H1 (cell line): ENCODE data around the gene FBXO46. TPM values are rescaled to one million over a fixed set of nuclear protein-coding genes. Genes with fewer than 3 reads are reported as not detected.
A peak's percentile ranks its signal among the peaks of the same experiment; 100 is the strongest.

Source experiments
- ATF2 ChIP-seq: IDR thresholded peaks from 2 replicates; pipeline ENCODE4 v1.6.1; 2012; ENCODE audit warnings: low read length, inconsistent platforms
- ATF3 ChIP-seq: IDR thresholded peaks from 2 replicates; pipeline ENCODE4 v1.6.1; 2011; ENCODE audit warnings: low read depth, mild to moderate bottlenecking, low read length; ENCODE audit not compliant: insufficient read depth
- BRCA1 ChIP-seq: IDR thresholded peaks from 2 replicates; pipeline ENCODE4 v1.6.1; 2012; ENCODE audit warnings: low read depth, low read length, improper control_type of control experiment
- CHD1 ChIP-seq: IDR thresholded peaks from 2 replicates; pipeline ENCODE4 v1.6.1; 2012; ENCODE audit warnings: low read depth, low read length, improper control_type of control experiment
- CTCF ChIP-seq, 3 experiments: IDR thresholded peaks; 1 replicate in 2 of 3; 2 replicates in 1 of 3; pipeline versions ENCODE4 v1.5.1 to v1.6.1; 2011; ENCODE audit warnings: low read length in 3 of 3, mild to moderate bottlenecking in 3 of 3, inconsistent platforms in 2 of 3, low read depth in 1 of 3, moderate library complexity in 1 of 3; ENCODE audit not compliant: insufficient read depth in 1 of 3; ENCODE audit errors: control extremely low read depth in 1 of 3
- FOSL1 ChIP-seq: IDR thresholded peaks from 2 replicates; pipeline ENCODE4 v1.6.1; 2011; ENCODE audit warnings: mild to moderate bottlenecking, low read depth, low read length, moderate library complexity; ENCODE audit not compliant: insufficient read depth
- GABPA ChIP-seq: IDR thresholded peaks from 2 replicates; pipeline ENCODE4 v1.6.1; 2011; ENCODE audit warnings: mild to moderate bottlenecking, low read length, moderate library complexity, borderline replicate concordance; ENCODE audit not compliant: insufficient read depth
- GTF2F1 ChIP-seq: IDR thresholded peaks from 2 replicates; pipeline ENCODE4 v1.6.1; 2012; ENCODE audit warnings: low read depth, low read length, improper control_type of control experiment, borderline replicate concordance
- KDM4A ChIP-seq: IDR thresholded peaks from one replicate; pipeline ENCODE4 v1.7.1; 2012; ENCODE audit warnings: low read depth, mild to moderate bottlenecking, moderate library complexity, low read length, inconsistent platforms; ENCODE audit not compliant: severe bottlenecking
- MAX ChIP-seq: IDR thresholded peaks from 2 replicates; pipeline ENCODE4 v1.6.1; 2012; ENCODE audit warnings: inconsistent platforms
- NRF1 ChIP-seq: IDR thresholded peaks from 2 replicates; pipeline ENCODE4 v1.6.1; 2011; ENCODE audit warnings: mild to moderate bottlenecking, low read depth, low read length, improper control_type of control experiment
- PHF8 ChIP-seq: fragments of 200-600 bp; sonication (generic); conservative IDR thresholded peaks from 2 replicates; pipeline ENCODE4 v1.7.1; 2012; ENCODE audit warnings: low read depth, mild to moderate bottlenecking, inconsistent platforms, low read length, moderate library complexity
- RBBP5 ChIP-seq: IDR thresholded peaks from 2 replicates; pipeline ENCODE4 v1.7.1; 2012; ENCODE audit warnings: low read depth, mild to moderate bottlenecking, inconsistent platforms, low read length, moderate library complexity, borderline replicate concordance
- RNF2 ChIP-seq: fragments of 200-900, 300-1000 bp; sonication (generic); IDR thresholded peaks from 2 replicates; pipeline ENCODE4 v1.7.1; 2016; ENCODE audit warnings: borderline replicate concordance, low read depth, mild to moderate bottlenecking, antibody characterized with exemption, low read length; ENCODE audit not compliant: poor library complexity, severe bottlenecking; ENCODE audit errors: missing control alignments
- SP4 ChIP-seq: IDR thresholded peaks from 2 replicates; pipeline ENCODE4 v1.6.1; 2012; ENCODE audit warnings: low read length, inconsistent platforms
- TBP ChIP-seq: IDR thresholded peaks from 2 replicates; pipeline ENCODE4 v1.6.1; 2011; ENCODE audit warnings: low read depth, low read length, improper control_type of control experiment
- YY1 ChIP-seq: IDR thresholded peaks from 2 replicates; pipeline ENCODE4 v1.6.1; 2011; ENCODE audit warnings: low read depth, mild to moderate bottlenecking, low read length
- polyA plus RNA-seq, 7 experiments: library from polyadenylated mRNA; depleted of rRNA in 3 of 7; stranded (reverse) in 5 of 7; unstranded in 2 of 7; fragments of >200 nt in 5 of 7; fragments of 200-250 nt in 2 of 7; gene quantifications; 1 replicate in 5 of 7; 2 replicates in 1 of 7; 4 replicates in 1 of 7; pipeline versions ENCODE4 v1.2.1 to v1.2.3, GENCODE V29; 2011 to 2013; ENCODE audit warnings: missing spikeins in 2 of 7, mixed read lengths in 2 of 7
- total RNA-seq: library from RNA; stranded (reverse); fragmentation: NEBNext Ultra II Directional; extraction: Animal tissue kit (Norgen Biotek cat#: 25700); gene quantifications from 2 replicates; pipeline ENCODE4 v1.2.1, GENCODE V29; 2021

Gene FBXO46
- total and polyA plus RNA-seq, 2 of the 8 experiments (the other 6 are each of a cell fraction or from before 2014, with no cell fraction given), result 11.2 to 38.9 TPM

- TF ChIP-seq RNF2 (no peak), KDM4A (peak; percentile 30), ATF2 (no peak), GABPA (0 out of 2 replicates have a peak, but pooled peaks have one; percentile 25), YY1 (no peak), CHD1 (no peak), GTF2F1 (no peak), PHF8 (no peak), CTCF (IDR thresholded peaks at IDR 0.05; ENCODE audit: control extremely low read depth in 1 of 3, insufficient read depth in 1 of 3, low read depth in 1 of 3, low read length in 3 of 3) (peak; percentile 81 to 87 (median 86)), ATF3 (no peak), SP4 (peak; percentile 81), TBP (0 out of 2 replicates have a peak, but pooled peaks have one; percentile 5), MAX (0 out of 2 replicates have a peak, but pooled peaks have one; percentile 6), RBBP5 (no peak), BRCA1 (no peak), NRF1 (no peak), FOSL1 (no peak)
Observed at GRCh38 chr19:45779231-45780145, 48.8 kb upstream of the FBXO46 start (continued).
